GM18870 (cell line): ENCODE measurements around the gene MTERF4.

Experiments used
- ATAC-seq: cut with Tn5 transposase; IDR thresholded peaks from one replicate; pipeline ENCODE4 v1.9.1; 2021; ENCODE audit warnings: moderate library complexity; ENCODE audit not compliant: unreplicated experiment

Gene MTERF4

GRCh38 chr2:241070811-241071676 lies 31.0 kb downstream of the MTERF4 start:
- no peak for ATAC-seq

GRCh38 chr2:241070361-241070760 lies 31.7 kb downstream of the MTERF4 start:
- ATAC-seq, result no peak

GRCh38 chr2:241069821-241070281 lies 32.2 kb downstream of the MTERF4 start:
- ATAC-seq, result no peak

- no peak for ATAC-seq
Measured at GRCh38 chr2:241068942-241069810, 32.9 kb downstream of the MTERF4 start.

GRCh38 chr2:241068136-241068941 lies 33.7 kb downstream of the MTERF4 start:
- ATAC-seq, result no peak

GRCh38 chr2:241067501-241068135 lies 34.5 kb downstream of the MTERF4 start:
- no peak for ATAC-seq

- ATAC-seq, result no peak
Measured at GRCh38 chr2:241066893-241067341, 35.2 kb downstream of the MTERF4 start.

- no peak for ATAC-seq
Measured at GRCh38 chr2:241066171-241066892, 35.8 kb downstream of the MTERF4 start.

- ATAC-seq, result no peak
Measured at GRCh38 chr2:241065355-241065803, 36.7 kb downstream of the MTERF4 start.

- no peak for ATAC-seq
Measured at GRCh38 chr2:241064802-241065354, 37.2 kb downstream of the MTERF4 start.

GRCh38 chr2:241064008-241064801 lies 37.9 kb downstream of the MTERF4 start:
- no peak for ATAC-seq

GRCh38 chr2:241063587-241063986 lies 38.5 kb downstream of the MTERF4 start:
- no peak for ATAC-seq

GRCh38 chr2:241063093-241063551 lies 39.0 kb downstream of the MTERF4 start:
- ATAC-seq, result no peak

GRCh38 chr2:241062389-241063092 lies 39.5 kb downstream of the MTERF4 start:
- no peak for ATAC-seq

- ATAC-seq, result no peak
Measured at GRCh38 chr2:241061275-241061674, 40.8 kb downstream of the MTERF4 start.

- ATAC-seq, result no peak
Measured at GRCh38 chr2:241053576-241054251, 48.4 kb downstream of the MTERF4 start.

GRCh38 chr2:241052677-241053360 lies 49.3 kb downstream of the MTERF4 start:
- ATAC-seq, result no peak
